M059J (cell line): ENCODE results near the gene VCL. TPM values are rescaled to one million over a fixed set of nuclear protein-coding genes. Genes with fewer than 3 reads are reported as not detected.
"Not testable (repeated sequence)": the region's sequence is repeated elsewhere in the genome, so short reads cannot be mapped to it uniquely, and the experiment has no call there.

Source experiments
- DNase-seq: peaks from one replicate; pipeline ENCODE4 v3.0.0-alpha.2; 2012; ENCODE audit warnings: low read depth
- total RNA-seq: library from RNA; depleted of rRNA; stranded (reverse); fragments of >200 nt; shearing (Covaris generic); gene quantifications from 2 replicates; pipeline ENCODE4 v1.2.3, GENCODE V29; 2014

The VCL gene
- total RNA-seq, 1 experiment from 2014 or later, result 159 TPM

DNA sequence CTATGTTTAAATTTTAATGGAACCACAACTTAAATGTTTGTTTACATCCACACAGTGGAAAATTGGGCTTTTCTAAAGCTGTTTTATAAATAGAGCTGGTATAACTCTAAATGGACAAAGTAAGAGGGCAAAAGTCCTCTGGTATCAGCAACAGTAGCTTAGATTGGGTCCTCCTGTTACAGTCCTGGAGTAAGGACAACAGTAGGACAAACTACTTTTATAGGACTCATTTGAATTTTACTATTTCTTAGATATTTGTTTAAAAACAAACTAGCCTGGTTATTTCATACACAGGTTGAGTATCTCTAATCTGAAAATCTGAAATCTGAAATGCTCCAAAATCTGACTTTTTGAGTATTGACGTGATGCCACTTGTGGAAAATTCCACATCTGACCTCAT, 8.4 kb downstream of the VCL start:
- no peak for DNase-seq

- DNase-seq, result peak; percentile 74
These were observed 10.4 kb downstream of the VCL start for GRCh38 chr10:74008212-74008731.

DNA sequence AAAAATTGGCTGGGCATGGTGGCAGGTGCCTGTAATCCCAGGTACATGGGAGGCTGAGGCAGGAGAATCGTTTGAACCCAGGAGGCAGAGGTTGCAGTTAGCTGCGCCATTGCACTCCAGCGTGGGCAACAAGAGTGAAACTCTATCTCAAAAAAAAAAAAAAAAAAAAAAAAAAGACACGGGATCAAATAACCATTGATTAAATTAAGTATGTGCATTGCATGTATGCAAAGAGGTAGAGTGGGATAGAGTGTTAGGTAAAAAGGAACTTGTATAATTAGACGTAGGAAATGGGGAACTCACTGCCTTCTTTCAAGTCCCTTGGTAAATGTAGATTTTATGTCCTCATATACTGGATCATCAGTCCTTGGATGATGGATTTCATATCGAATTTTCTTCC, 13.1 kb downstream of the VCL start:
- no peak for DNase-seq

DNA sequence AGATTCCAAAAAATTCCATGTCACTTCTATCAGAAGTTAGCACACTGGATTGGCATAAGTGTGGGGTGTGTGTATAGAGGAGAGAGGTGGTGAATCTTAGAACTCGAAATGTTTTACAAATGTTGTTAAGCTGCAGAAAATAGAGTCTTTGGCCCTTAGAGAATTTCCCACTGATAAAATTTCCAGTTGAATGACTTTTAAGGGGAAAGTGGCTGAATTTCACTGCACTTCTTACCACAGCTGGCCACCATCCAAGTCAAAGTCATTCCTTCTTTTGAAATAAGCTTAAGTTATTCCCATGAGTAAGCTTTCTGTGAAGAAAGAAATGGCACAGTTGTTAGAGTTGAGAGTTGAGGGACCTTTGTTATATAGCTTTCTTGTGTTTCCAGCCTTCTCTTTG, 13.9 kb downstream of the VCL start:
- DNase-seq, result peak; percentile 94

- DNase-seq, result no peak
These were observed 14.6 kb downstream of the VCL start for GRCh38 chr10:74012480-74012879.

DNA sequence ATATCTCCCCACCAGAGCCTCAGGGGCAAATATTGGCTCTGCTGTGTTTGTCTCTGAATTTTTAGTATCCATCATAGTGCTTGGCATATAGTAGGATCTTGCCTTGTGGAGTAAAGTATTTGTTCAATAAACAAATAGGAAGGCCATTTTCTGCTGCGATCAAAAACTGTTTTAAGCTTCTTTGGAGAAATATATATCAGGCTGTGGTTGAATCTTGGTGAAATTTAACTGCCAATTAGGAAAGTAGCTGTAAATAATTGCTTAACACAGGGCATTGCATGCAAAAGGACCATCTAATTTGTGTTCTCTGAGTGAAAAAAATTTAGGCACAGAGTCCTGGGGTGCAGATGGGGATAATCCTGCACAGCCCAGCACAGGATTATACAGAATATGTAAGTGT, 15.1 kb downstream of the VCL start:
- DNase-seq, result no peak

DNA sequence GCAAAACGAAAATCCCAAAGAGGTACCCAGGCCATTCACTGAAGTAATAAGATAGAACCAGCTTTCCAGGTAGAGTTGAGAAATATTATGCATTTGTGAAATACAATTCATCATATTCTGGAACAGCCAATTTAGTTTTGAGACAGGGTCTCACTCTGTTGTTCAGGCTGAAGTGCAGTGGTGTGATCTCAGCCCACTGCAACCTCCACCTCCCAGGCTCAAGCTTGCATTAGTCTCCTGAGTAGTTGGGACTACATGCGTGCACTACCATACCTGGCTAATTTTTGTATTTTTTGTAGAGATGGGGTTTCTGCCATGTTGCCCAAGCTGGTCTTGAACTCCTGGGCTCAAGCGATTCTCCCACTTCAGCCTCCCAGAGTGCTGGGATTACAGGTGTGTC, 16.7 kb downstream of the VCL start:
- DNase-seq, result not testable (repeated sequence)

- DNase-seq, result no peak
These were observed 20.3 kb downstream of the VCL start for GRCh38 chr10:74018241-74018640.

DNA sequence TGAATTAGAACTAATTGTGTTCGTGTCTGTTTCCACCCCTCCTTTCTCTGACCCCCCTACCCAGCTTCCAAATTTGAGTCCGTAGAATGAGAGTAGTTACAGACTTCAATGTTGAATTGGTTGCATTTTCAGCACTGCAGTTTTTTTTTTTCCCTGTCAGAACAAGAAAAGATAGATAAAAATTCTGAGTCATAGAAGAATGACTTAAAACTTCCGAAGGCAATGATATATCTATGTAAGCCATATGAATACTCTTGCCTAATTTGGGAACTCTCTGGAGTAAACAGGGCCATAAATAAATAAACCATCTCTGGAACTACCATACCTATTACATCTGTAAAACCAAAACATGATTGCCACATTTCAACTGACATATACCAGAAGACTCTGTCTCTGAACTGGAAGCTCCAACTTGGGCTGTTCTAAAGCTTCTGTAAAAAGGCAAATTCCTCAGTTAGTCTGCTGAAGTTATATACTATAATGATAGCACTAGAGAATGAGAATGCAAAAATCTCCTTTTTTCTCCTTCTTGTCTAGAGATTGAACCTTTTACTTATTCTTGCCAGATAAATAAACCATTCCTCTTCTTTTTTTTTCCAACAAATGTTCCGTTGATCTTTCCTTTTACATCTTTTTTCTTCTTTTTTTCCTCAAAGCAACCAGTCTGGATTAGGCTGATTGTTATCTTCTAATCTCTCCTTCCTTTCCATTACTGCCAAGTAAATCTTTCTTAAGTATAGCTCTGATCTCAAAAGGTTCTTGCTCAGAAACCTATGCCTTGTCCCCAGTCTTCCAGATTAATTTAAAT, 23.5 kb downstream of the VCL start:
- DNase-seq, result peak; percentile 56

DNA sequence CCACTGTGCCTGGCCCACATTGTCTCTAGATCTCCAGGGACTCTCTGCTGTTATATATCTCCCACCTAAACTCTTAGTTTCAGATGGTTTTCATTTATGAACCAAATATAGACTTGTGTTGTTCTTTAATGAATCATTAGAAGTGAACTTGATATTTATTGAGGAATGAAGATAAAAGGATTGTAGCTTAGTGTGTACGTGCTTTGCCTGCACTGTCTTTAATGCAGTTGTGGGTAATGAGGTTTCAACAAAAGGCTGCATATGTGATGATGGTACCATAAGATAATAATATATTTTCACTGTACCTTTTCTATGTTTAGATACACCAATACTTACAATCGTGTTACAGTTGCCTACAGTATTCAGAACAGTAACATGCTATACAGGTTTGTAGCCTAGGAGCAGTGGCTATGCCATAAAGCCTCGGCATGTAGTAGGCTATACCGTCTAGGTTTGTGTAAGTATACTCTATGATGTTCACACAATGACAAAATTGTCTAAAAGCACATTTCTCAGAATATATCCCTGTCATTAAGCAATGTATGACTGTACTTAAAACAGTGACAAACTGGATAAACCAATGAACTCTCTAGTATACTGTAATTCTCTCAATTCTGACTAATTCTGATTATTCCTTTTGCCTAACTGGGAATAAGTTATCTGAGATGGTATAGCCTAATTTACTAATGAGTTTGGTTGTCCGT, 25.2 kb downstream of the VCL start:
- no peak for DNase-seq

DNA sequence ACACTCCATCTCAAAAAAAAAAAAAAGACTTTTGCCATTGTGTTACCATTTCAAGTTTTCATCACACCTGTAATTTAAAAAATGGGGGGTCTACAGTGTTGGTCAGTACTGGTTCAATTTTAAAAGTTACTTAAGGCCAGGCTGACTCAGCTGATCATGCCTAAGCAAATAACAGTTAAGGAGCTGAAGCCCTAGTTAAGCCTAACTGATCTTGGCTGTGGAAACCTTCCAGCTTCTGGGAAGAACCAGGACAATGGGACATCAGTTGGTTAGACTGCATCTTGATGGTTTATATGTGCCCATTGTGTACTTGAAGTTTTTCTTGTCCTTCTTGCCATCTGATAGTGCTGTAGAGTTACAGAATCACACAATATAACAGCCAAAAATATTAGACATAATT, 26.7 kb downstream of the VCL start:
- peak; percentile 39 for DNase-seq

DNA sequence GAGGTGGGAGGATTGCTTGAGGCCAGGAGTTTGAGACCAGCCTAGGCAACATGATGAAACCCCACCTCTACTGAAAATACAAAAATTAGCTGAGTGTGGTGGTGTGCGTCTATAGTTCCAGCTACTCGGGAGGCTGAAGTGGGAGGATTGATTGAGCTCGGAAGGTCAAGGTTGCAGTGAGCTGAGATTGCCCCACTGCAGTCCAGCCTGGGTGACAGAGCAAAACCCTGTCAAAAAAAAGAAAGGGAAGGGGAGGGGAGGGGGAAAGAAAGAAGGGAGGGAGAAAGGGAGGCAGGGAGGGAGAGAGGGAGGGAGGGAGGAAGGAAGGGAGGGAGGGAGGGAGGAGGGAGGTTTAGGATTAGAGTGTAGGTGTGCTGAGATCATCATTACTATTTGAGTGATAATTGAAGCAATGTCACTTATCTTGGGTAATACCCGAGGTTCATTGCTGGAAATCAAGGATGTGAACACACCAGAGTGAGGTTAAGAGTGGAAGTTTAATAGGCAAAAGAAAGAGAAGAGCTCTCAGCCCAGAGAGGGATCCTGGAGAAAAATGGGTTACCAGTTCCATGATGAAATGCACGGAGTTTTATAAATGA, 27.6 kb downstream of the VCL start:
- no peak for DNase-seq

DNA sequence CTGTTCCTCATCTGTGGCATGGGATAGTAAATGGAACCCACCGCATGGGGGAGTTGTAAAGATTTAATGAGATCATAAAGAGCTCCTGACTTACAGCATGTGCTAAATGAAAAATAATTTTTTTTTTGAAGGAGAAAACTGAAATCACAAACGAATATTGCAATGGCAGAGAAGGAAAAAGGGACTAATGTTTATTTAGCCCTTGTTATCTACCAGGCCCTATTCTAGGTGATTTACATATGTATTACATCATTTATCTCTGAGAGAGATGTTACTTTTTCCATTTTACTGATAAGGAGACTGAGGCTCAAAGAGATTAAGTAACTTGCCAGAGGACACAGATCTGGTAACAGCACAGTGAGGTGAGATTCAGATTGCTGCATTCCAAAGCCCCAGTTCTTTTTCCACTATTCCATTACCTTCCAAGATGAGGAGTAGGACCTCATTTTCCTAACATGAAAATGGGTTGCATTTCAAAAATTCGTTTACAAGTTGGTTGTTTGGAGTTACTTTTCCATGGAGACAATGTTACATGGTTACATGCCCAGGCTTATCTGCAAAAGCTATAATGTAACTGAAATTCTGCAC, 28.6 kb downstream of the VCL start:
- DNase-seq, result no peak

GRCh38 chr10:74027702-74028101, 29.8 kb downstream of the VCL start:
- DNase-seq, result peak; percentile 54

- DNase-seq, result no peak
These were observed 32.0 kb downstream of the VCL start for GRCh38 chr10:74029943-74030342.

GRCh38 chr10:74032208-74032607, 34.3 kb downstream of the VCL start:
- not testable (repeated sequence) for DNase-seq

- no peak for DNase-seq
These were observed 35.2 kb downstream of the VCL start for GRCh38 chr10:74032900-74033655.

DNA sequence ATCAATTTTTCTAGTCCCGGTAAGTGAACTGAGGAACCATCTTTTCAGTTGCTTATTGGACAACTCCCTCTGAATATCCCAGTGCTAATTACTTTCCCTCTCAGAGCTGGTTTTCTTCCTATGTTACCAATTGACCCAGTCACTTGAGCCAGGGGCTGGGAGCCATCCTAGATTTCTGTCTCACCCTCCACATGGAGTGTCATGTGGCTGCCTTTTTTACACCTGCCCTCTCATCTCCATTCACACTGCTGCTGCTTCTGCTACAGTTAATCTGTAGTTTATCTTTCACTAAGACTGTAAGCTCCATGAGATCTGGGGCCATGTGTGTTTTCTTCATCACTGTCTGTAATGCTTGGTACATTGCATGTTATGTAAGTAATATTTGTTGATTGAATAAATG, 35.8 kb downstream of the VCL start:
- DNase-seq, result no peak

- no peak for DNase-seq
These were observed 36.4 kb downstream of the VCL start for GRCh38 chr10:74034301-74034700.

DNA sequence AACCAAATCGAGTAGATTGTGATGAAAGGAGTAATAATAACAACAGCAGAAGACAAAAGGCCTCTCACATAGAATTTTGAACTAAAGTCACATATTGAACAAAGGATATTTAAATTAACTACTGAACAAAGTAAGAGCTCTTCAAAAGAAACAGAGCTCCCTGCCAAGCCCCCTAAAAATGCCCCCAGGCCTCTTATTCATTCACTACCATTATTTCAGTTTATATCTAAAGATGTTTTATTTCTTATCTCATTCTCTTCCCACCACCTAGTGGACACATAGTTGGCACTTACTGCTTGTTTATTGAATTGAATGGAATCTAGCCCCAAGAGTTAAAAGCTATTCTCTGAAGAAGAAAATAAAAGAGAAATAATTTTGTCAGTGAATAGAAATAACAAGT, 37.4 kb downstream of the VCL start:
- peak; percentile 61 for DNase-seq

DNA sequence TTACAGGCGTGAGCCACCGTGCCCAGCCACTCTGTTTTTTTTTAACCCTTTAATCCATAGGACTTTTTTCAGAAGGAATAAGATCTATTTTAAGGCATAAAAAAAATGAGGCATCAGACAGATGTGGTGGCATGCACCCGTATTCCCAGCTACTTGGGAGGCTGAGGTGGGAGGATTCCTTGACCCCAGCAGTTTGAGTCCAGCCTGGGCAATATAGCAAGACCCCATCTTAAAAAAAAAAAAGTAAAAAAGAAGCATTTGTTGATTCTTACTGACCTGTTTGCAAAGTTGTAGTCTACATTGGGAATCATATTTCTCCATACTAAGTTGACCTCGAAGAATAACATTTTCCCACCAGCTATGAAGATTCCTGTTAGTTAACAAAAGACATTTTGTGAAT, 38.6 kb downstream of the VCL start:
- DNase-seq, result no peak
